Astrocyte (in vitro differentiated cells and primary cell): Measurements from ENCODE around the gene CCDC9.

Source experiments
- EZH2 ChIP-seq: IDR thresholded peaks from 2 replicates; pipeline ENCODE4 v1.6.1; 2012; ENCODE audit warnings: mild to moderate bottlenecking, low read length, inconsistent platforms; ENCODE audit not compliant: insufficient read depth
- TF ChIP-seq, protein P1 (sequence below): IDR thresholded peaks from 2 replicates; pipeline ENCODE4 v1.5.1; 2011; ENCODE audit warnings: low read depth, mild to moderate bottlenecking, inconsistent platforms, low read length, moderate library complexity; ENCODE audit not compliant: insufficient read depth

DNA sequence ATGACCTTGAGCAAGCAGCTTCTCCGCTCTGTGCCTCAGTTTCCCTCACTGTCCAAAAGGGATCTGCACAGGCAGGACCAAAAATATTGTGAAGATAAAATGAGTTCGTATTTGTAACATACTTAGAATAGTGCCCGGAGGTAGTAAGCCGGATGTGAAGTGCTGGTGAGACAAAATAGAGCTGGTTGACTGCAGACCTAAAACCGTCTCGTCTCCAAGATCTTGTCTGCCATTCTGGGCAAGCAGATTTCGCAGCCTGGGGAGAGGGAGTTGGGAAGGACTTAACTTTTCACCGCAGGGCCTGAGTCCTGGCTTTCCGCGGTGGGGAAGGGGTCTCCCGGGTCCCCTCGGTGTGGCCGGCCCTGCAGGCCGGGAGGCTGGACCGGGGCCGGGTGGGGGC lies 17.2 kb upstream of the CCDC9 start:
- TF ChIP-seq EZH2, result no peak
- TF ChIP-seq, protein P1, sequence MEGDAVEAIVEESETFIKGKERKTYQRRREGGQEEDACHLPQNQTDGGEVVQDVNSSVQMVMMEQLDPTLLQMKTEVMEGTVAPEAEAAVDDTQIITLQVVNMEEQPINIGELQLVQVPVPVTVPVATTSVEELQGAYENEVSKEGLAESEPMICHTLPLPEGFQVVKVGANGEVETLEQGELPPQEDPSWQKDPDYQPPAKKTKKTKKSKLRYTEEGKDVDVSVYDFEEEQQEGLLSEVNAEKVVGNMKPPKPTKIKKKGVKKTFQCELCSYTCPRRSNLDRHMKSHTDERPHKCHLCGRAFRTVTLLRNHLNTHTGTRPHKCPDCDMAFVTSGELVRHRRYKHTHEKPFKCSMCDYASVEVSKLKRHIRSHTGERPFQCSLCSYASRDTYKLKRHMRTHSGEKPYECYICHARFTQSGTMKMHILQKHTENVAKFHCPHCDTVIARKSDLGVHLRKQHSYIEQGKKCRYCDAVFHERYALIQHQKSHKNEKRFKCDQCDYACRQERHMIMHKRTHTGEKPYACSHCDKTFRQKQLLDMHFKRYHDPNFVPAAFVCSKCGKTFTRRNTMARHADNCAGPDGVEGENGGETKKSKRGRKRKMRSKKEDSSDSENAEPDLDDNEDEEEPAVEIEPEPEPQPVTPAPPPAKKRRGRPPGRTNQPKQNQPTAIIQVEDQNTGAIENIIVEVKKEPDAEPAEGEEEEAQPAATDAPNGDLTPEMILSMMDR, result no peak
